NOMO-1 treated with DMSO at 0.1 percent for 48 hours (cell line): ENCODE data around the gene TMEM79.

Experiments
- DNase-seq: peaks from one replicate; lab custom pipeline; 2025; ENCODE audit not compliant: unreplicated experiment; lab: John Stamatoyannopoulos, UW

The TMEM79 gene

DNA sequence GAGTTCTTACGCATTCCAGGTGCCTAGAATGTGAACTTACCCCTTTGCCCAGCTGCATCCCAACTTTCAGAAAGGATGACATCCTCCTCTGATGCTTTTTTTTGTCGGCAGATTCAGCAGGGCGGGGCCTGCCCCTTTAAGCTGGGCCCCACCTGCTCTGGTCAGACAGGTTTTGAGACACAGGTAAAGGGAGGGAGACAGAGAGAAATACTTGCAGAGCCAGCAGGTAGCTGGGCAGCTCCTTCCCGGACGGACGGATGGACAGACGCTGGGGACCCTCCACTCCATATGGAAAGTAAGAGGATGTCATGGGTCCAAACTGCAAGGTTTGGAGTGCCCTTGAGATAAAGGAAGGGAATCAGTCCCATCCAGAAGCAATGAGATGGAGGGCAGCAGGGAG, at the start of gene TMEM79:
TSS of gene TMEM79 (plus strand) at position 214 of the 400 bp plus-strand sequence. CDS start 902 bp downstream, outside the sequence.
- no peak for DNase-seq

DNA sequence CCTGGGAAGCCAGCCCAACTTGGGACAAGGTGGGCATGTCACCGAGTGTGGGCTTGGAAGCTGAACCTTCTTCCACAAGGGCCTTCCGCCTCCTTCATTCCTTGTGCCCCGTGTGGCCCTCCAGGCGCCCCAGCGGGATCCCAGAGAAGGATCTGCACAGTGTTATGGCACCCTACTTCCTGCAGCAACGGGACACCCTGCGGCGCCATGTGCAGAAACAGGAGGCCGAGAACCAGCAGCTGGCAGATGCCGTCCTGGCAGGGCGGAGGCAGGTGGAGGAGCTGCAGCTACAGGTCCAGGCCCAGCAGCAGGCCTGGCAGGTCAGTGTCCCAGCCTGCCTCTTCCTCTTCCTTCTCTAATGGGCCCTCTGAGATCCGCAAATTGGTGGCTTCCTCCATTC, 48.0 kb upstream of the TMEM79 start:
- no peak for DNase-seq

DNA sequence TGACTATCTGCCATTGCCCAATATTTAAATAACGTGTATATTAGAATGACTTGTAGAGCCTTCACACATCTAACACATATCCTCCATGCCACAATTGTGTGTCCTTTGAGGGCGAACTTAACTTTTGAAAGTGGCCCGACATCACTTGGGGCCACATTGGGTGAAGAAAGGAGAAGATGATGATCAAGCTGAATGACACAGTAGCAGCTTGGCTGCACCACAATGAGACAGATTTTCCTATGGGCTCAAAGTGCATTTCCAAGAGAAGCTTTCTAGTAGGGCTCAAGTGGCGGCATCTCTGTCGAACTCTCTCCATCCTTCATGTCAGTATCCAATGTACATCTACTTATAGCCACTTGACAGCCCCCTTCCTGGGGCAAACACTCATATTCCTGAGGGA, 45.9 kb upstream of the TMEM79 start:
- DNase-seq, result no peak

DNA sequence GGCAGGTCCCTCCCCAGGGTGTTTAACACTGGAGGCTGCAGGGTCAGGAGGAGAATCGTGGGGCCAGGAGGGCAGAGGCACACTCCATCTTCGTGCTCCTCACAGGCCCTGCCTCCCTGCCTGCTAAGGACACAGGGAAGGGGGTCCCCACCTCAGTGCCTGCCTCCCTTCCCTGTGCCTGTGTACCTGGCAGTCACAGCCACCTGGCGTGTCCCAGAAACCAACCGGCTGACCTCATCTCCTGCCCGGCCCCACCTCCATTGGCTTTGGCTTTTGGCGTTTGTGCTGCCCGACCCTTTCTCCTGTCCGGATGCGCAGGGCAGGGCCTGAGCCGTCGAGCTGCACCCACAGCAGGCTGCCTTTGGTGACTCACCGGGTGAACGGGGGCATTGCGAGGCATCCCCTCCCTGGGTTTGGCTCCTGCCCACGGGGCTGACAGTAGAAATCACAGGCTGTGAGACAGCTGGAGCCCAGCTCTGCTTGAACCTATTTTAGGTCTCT, 42.8 kb upstream of the TMEM79 start:
- DNase-seq, result no peak

- no peak for DNase-seq
Measured at GRCh38 chr1:156241926-156242325, 42.2 kb upstream of the TMEM79 start, which contains the start of gene BGLAP. TSS of gene BGLAP (plus strand) at chr1:156242184. CDS start at chr1:156242232, 48 bp downstream.

- DNase-seq, result no peak
Measured at GRCh38 chr1:156242738-156243137, 41.4 kb upstream of the TMEM79 start.

DNA sequence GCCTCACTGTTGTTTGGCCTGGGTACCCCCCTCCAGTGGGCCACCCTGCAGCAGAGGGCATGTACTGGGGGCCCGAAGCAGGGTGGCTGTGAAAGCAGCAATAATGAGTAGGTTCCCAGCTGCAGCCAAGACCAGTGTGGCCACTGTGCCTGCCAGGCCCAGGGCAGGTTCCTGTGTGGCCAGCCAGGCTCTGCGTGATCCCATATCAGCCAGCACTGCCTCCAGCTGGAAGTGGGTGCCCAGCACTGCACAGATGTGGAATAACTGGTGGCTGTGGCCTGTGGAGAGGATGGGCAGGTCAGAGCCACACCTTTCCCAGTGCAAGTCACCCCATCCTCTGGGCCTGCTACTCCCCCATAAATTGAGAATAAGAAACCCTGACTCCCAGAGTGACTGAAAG, 40.0 kb upstream of the TMEM79 start:
- no peak for DNase-seq

- no peak for DNase-seq
Measured at GRCh38 chr1:156244712-156245111, 39.4 kb upstream of the TMEM79 start.

GRCh38 chr1:156245451-156246232, 38.5 kb upstream of the TMEM79 start:
- DNase-seq, result peak; percentile 27

DNA sequence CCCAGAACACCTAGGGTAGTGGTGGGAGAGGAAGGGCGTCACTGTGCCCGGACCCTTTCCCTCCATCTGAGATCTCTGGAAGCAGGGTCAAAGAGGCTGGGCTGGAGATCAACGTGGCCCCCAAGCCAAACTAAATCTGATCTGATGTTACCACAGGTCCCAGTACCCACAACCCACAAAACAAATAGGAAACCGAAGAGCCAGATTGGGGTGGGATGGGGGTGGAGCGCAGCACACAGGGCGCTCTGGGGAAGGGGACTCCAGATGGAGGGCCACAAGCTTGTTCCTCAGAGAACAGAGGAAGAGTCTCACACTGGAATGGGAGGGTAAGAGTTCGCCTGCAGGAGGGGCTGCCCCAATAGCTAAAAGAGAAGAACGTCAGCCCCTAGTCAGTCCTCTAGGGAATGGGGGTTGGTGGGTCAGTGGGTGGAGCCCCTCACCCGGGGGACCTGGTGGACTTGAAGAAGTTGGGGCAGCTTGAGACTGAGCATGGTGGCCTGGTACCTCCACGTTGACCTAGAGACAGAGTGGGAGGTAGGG, 37.8 kb upstream of the TMEM79 start:
- no peak for DNase-seq

GRCh38 chr1:156246781-156247459, 37.2 kb upstream of the TMEM79 start:
- DNase-seq, result no peak

- no peak for DNase-seq
Measured at GRCh38 chr1:156247460-156248322, 36.4 kb upstream of the TMEM79 start, which contains the start of gene PAQR6. TSS of gene PAQR6 (minus strand) at chr1:156248056. CDS start at chr1:156246731, 1,325 bp downstream.

- DNase-seq, result no peak
Measured at GRCh38 chr1:156248323-156248683, 35.8 kb upstream of the TMEM79 start.

- no peak for DNase-seq
Measured at GRCh38 chr1:156249593-156249992, 34.5 kb upstream of the TMEM79 start.

- DNase-seq, result no peak
Measured at GRCh38 chr1:156251527-156251926, 32.6 kb upstream of the TMEM79 start.

- no peak for DNase-seq
Measured at GRCh38 chr1:156253634-156254033, 30.5 kb upstream of the TMEM79 start.

DNA sequence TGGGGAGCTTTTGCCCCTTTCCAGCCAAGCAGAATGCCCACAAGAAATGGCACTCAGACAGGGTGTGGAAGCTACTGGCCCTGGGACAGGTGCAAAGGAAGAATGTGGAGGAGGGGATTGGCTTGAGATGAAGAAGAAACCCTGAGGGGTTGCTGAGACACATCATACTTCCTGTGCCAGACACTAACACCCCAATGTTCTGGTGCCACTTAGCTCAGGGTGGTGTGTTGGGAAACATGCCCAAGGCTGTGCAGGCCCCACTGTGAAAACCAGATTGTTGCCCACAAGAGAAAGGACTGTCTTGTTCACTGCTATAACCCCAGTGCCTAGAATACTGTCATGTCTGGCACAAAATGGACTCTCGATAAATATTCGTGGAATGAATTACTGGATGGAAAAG, 26.4 kb upstream of the TMEM79 start:
- no peak for DNase-seq

DNA sequence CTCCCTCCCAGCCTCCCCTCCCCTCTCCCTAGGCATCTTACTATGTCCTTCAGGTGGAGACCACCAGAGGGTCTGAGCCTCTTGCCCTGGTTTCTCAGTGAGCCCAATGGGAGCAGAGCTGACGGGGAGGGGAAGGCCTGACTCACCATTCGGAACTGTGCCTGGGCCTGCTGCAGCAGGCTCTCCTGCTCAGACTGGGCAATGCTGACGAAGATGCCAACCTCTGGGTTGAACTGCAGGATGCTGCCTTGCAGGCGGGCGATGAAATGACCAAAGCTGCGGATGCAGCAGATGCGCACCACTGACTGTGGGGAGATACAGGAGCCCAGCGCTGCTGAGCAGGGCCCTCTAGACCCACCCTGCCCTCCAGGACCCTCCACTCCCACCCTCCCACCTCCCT, 25.3 kb upstream of the TMEM79 start:
- DNase-seq, result no peak

GRCh38 chr1:156259805-156260204, 24.3 kb upstream of the TMEM79 start:
- DNase-seq, result no peak

DNA sequence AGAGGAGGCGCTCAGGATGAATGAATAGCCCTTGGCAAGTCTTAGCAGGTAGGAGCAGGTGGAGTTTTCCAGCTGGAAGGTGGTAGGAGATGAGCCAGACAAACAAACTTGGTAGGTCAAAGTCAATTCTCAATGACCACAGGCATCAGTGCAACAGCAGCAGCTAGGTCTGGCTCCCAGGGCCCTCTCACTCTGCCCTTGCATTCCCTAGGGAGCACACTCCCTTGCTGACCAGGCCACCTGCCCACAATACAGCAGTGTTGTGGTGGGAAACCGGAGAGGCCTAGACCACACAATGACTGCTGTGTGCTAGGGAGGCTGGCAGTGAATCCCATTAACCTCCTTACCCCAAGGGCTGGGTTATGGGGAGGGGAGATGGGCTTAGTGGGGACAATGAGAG, 23.2 kb upstream of the TMEM79 start:
- no peak for DNase-seq
